ENCODE measurements around the gene GFM1.
A peak's percentile ranks its signal among the peaks of the same experiment; 100 is the strongest.

The GFM1 gene

GRCh38 chr3:158723991-158724390 is 79.7 kb downstream of the GFM1 start:
- no peak for DNase-seq

- no peak for DNase-seq
These were observed 81.2 kb downstream of the GFM1 start for GRCh38 chr3:158725348-158726011.

GRCh38 chr3:158727206-158728060 is 83.1 kb downstream of the GFM1 start:
- DNase-seq: peak in 22 of 58 donors; percentile 5 to 70 (median 26)

- no peak for DNase-seq
These were observed 83.7 kb downstream of the GFM1 start for GRCh38 chr3:158728061-158728377.

GRCh38 chr3:158728851-158729250 is 84.5 kb downstream of the GFM1 start:
- DNase-seq: no peak

- DNase-seq: no peak
These were observed 87.2 kb downstream of the GFM1 start for GRCh38 chr3:158731486-158731885.

GRCh38 chr3:158731938-158732855 is 87.9 kb downstream of the GFM1 start, which contains the start of gene RARRES1:
RARRES1 (minus strand) TSS chr3:158732457; CDS start chr3:158732415, 42 bp downstream.
- peak in 32 of 58 donors; percentile 10 to 68 (median 30) for DNase-seq

GRCh38 chr3:158732856-158733200 is 88.5 kb downstream of the GFM1 start:
- DNase-seq: peak in 1 of 58 donors; percentile 28

GRCh38 chr3:158733656-158734055 is 89.3 kb downstream of the GFM1 start:
- DNase-seq: no peak

- no peak for DNase-seq
These were observed 91.1 kb downstream of the GFM1 start for GRCh38 chr3:158735296-158736033.

GRCh38 chr3:158737410-158737809 is 93.1 kb downstream of the GFM1 start:
- DNase-seq: no peak

GRCh38 chr3:158737976-158738615 is 93.8 kb downstream of the GFM1 start:
- DNase-seq: no peak

GRCh38 chr3:158738653-158739052 is 94.3 kb downstream of the GFM1 start:
- no peak for DNase-seq

GRCh38 chr3:158739078-158739477 is 94.8 kb downstream of the GFM1 start:
- DNase-seq: no peak

- no peak for DNase-seq
These were observed 95.3 kb downstream of the GFM1 start for GRCh38 chr3:158739661-158740060.

Measured in anterior cingulate cortex (tissue), 58 donors.